ENCODE data around the gene TTR. TPM values are rescaled to one million over a fixed set of nuclear protein-coding genes. Genes with fewer than 3 reads are reported as not detected.

The TTR gene
- total and polyA plus RNA-seq, 3 donors from 2014 or later: 0.63 to 2.8 (median 1.1) TPM

DNA sequence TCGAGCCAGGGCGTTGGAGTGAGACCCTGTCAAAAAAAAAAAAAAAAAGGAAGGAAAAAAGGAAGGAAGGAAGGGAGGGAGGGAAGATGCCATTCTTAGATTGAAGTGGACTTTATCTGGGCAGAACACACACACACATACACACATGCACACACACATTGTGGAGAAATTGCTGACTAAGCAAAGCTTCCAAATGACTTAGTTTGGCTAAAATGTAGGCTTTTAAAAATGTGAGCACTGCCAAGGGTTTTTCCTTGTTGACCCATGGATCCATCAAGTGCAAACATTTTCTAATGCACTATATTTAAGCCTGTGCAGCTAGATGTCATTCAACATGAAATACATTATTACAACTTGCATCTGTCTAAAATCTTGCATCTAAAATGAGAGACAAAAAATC, 564 bp upstream of the TTR start:
- H3K9me3 ChIP-seq: no peaks in the 10 kb centered on the region
- TF ChIP-seq POLR2A (IDR thresholded peaks at IDR 0.05): no peak
- TF ChIP-seq, protein P1, sequence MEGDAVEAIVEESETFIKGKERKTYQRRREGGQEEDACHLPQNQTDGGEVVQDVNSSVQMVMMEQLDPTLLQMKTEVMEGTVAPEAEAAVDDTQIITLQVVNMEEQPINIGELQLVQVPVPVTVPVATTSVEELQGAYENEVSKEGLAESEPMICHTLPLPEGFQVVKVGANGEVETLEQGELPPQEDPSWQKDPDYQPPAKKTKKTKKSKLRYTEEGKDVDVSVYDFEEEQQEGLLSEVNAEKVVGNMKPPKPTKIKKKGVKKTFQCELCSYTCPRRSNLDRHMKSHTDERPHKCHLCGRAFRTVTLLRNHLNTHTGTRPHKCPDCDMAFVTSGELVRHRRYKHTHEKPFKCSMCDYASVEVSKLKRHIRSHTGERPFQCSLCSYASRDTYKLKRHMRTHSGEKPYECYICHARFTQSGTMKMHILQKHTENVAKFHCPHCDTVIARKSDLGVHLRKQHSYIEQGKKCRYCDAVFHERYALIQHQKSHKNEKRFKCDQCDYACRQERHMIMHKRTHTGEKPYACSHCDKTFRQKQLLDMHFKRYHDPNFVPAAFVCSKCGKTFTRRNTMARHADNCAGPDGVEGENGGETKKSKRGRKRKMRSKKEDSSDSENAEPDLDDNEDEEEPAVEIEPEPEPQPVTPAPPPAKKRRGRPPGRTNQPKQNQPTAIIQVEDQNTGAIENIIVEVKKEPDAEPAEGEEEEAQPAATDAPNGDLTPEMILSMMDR (IDR thresholded peaks at IDR 0.05): no peak
- no peaks in the 10 kb centered on the region for H3K4me1 ChIP-seq
- WGBS, 2 donors: 33 to 53% methylated on average over 2 of the region's 2 CpGs
- H3K27me3 ChIP-seq: no peaks in the 10 kb centered on the region
- H3K27ac ChIP-seq: no peak overlapping the region
- DNase-seq: no peak
- H3K36me3 ChIP-seq (ENCODE audit: low read depth, missing control alignments): no peaks in the 10 kb centered on the region
- intact Hi-C loops (cut with DNase I; ENCODE audit: low total_unique reads): no loop called here
- H3K4me3 ChIP-seq: no peak overlapping the region

DNA sequence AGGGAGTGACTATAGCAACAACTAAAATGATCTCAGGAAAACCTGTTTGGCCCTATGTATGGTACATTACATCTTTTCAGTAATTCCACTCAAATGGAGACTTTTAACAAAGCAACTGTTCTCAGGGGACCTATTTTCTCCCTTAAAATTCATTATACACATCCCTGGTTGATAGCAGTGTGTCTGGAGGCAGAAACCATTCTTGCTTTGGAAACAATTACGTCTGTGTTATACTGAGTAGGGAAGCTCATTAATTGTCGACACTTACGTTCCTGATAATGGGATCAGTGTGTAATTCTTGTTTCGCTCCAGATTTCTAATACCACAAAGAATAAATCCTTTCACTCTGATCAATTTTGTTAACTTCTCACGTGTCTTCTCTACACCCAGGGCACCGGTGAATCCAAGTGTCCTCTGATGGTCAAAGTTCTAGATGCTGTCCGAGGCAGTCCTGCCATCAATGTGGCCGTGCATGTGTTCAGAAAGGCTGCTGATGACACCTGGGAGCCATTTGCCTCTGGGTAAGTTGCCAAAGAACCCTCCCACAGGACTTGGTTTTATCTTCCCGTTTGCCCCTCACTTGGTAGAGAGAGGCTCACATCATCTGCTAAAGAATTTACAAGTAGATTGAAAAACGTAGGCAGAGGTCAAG, 955 bp downstream of the TTR start:
- 69 to 71% methylated on average over 10 of the region's 10 CpGs for WGBS, 2 donors

DNA sequence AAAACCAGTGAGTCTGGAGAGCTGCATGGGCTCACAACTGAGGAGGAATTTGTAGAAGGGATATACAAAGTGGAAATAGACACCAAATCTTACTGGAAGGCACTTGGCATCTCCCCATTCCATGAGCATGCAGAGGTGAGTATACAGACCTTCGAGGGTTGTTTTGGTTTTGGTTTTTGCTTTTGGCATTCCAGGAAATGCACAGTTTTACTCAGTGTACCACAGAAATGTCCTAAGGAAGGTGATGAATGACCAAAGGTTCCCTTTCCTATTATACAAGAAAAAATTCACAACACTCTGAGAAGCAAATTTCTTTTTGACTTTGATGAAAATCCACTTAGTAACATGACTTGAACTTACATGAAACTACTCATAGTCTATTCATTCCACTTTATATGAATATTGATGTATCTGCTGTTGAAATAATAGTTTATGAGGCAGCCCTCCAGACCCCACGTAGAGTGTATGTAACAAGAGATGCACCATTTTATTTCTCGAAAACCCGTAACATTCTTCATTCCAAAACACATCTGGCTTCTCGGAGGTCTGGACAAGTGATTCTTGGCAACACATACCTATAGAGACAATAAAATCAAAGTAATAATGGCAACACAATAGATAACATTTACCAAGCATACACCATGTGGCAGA, 3.6 kb downstream of the TTR start:
- no peak overlapping the region for H3K4me3 ChIP-seq
- H3K27me3 ChIP-seq: no peaks in the 10 kb centered on the region
- no peak for DNase-seq
- no peak overlapping the region for H3K27ac ChIP-seq
- H3K9me3 ChIP-seq: no peaks in the 10 kb centered on the region
- intact Hi-C loops (cut with DNase I; ENCODE audit: low total_unique reads): no loop called here
- TF ChIP-seq POLR2A (IDR thresholded peaks at IDR 0.05): no peak
- TF ChIP-seq, protein P1 (IDR thresholded peaks at IDR 0.05): no peak
- no peaks in the 10 kb centered on the region for H3K4me1 ChIP-seq
- 85 to 88% methylated on average over 5 of the region's 5 CpGs for WGBS, 2 donors
- H3K36me3 ChIP-seq (ENCODE audit: low read depth, missing control alignments): no peaks in the 10 kb centered on the region

More for the DNA sequence above, 955 bp downstream of the TTR start:
- H3K36me3 ChIP-seq (ENCODE audit: low read depth, missing control alignments): no peaks in the 10 kb centered on the region
- DNase-seq: no peak
- no peak overlapping the region for H3K4me3 ChIP-seq
- intact Hi-C loops (cut with DNase I; ENCODE audit: low total_unique reads): no loop called here
- H3K27ac ChIP-seq: no peak overlapping the region
- no peaks in the 10 kb centered on the region for H3K27me3 ChIP-seq
- no peaks in the 10 kb centered on the region for H3K4me1 ChIP-seq
- TF ChIP-seq, protein P1 (IDR thresholded peaks at IDR 0.05): no peak
- no peak for TF ChIP-seq POLR2A (IDR thresholded peaks at IDR 0.05)
- H3K9me3 ChIP-seq: no peaks in the 10 kb centered on the region

DNA sequence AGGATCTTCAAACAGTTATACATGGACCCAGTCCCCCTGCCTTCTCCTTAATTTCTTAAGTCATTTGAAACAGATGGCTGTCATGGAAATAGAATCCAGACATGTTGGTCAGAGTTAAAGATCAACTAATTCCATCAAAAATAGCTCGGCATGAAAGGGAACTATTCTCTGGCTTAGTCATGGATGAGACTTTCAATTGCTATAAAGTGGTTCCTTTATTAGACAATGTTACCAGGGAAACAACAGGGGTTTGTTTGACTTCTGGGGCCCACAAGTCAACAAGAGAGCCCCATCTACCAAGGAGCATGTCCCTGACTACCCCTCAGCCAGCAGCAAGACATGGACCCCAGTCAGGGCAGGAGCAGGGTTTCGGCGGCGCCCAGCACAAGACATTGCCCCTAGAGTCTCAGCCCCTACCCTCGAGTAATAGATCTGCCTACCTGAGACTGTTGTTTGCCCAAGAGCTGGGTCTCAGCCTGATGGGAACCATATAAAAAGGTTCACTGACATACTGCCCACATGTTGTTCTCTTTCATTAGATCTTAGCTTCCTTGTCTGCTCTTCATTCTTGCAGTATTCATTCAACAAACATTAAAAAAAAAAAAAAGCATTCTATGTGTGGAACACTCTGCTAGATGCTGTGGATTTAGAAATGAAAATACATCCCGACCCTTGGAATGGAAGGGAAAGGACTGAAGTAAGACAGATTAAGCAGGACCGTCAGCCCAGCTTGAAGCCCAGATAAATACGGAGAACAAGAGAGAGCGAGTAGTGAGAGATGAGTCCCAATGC, 4.6 kb downstream of the TTR start:
- Histone ChIP-seq H3K4me3 (no peak overlapping the region), H3K27me3 (no peaks in the 10 kb centered on the region), H3K9me3 (no peaks in the 10 kb centered on the region), H3K4me1 (no peaks in the 10 kb centered on the region), H3K36me3 (ENCODE audit: low read depth, missing control alignments) (no peaks in the 10 kb centered on the region), H3K27ac (no peak overlapping the region)
- no peak for DNase-seq
- intact Hi-C loops (cut with DNase I; ENCODE audit: low total_unique reads): no loop called here
- WGBS, 2 donors: 86 to 92% methylated on average over 9 of the region's 9 CpGs
- TF ChIP-seq, protein P1 (IDR thresholded peaks at IDR 0.05): no peak
- no peak for TF ChIP-seq POLR2A (IDR thresholded peaks at IDR 0.05)

Data from testis (tissue), 3 donors.